Esophagus muscularis mucosa (tissue), 3 donors: ENCODE results near the gene P3H3.

ENCODE experiments used
- POLR2A ChIP-seq: fragments of 450-650 bp; IDR thresholded peaks from one replicate; pipeline ENCODE4 v1.6.1; 2017; ENCODE audit warnings: antibody characterized with exemption, moderate library complexity, mild to moderate bottlenecking, low read depth
- POLR2AphosphoS5 ChIP-seq, 2 donors: sonication (generic); formaldehyde crosslinking; IDR thresholded peaks; one replicate each; pipeline ENCODE4 v1.6.1; 2017; ENCODE audit warnings: antibody characterized with exemption in 2 of 2
- TF ChIP-seq, protein P1 (sequence below), 3 experiments: fragments of 200-600 bp in 2 of 3; fragments of 450-650 bp in 1 of 3; sonication (generic) in 2 of 3; IDR thresholded peaks; one replicate each; pipeline ENCODE4 v1.5.1; 2017 to 2019; ENCODE audit warnings: antibody characterized with exemption in 3 of 3, mild to moderate bottlenecking in 2 of 3, moderate library complexity in 1 of 3

DNA sequence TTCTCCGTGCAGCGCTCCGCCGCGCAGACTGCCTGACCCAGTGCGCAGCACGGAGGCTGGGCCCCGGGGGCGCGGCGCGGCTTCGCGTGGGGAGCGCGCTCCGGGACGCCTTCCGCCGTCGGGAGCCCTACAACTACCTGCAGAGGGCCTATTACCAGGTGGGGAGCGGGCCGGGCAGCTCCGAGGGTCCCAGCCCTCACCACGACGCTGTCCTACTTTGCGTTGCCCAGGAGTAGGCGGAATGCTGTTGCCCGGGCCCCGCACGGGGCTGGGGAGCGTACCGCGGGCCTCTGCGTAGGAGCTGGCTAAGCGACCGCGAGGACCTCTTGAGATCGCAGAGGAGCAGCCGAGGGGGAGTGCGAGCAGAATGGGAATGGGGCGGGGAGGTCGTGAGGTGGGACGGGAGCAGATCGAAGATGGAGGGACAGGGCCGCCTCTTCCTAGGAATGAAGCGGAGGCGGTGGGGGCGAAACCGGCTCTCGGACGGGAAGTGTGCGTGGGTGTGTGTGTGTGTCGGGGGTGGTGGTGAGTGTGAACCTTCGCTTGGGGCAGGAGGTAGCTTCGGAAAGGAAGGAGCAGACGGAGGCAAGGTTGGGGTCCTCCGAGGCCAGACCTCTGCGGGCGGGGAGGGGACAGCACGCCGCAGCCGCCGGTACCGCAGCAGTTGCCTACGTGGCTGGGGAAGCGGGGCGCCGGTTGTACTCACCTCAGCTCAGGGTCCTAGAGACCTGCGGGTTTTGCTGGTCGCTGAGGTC lies 751 bp downstream of the P3H3 start:
- TF ChIP-seq POLR2A, result no peak
- TF ChIP-seq, protein P1, sequence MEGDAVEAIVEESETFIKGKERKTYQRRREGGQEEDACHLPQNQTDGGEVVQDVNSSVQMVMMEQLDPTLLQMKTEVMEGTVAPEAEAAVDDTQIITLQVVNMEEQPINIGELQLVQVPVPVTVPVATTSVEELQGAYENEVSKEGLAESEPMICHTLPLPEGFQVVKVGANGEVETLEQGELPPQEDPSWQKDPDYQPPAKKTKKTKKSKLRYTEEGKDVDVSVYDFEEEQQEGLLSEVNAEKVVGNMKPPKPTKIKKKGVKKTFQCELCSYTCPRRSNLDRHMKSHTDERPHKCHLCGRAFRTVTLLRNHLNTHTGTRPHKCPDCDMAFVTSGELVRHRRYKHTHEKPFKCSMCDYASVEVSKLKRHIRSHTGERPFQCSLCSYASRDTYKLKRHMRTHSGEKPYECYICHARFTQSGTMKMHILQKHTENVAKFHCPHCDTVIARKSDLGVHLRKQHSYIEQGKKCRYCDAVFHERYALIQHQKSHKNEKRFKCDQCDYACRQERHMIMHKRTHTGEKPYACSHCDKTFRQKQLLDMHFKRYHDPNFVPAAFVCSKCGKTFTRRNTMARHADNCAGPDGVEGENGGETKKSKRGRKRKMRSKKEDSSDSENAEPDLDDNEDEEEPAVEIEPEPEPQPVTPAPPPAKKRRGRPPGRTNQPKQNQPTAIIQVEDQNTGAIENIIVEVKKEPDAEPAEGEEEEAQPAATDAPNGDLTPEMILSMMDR (IDR thresholded peaks at IDR 0.05), result no peak
- peak; percentile 60 to 62 for TF ChIP-seq POLR2AphosphoS5 (IDR thresholded peaks at IDR 0.05)
